GM23338 (cell line): ENCODE results near the gene CRISPLD2. TPM values are rescaled to one million over a fixed set of nuclear protein-coding genes. Genes with fewer than 3 reads are reported as not detected.

Source experiments
- ATAC-seq: fragments of 200-7000 bp; cut with Tn5 transposase; 3 replicates; pipeline ENCODE4 v1.9.1; 2020
- DNase-seq: peaks from one replicate; pipeline ENCODE4 v3.0.0-alpha.2; 2015; ENCODE audit warnings: low spot score
- H2AFZ ChIP-seq: fragments of 200-600 bp; sonication (generic); 2 replicates; pipeline ENCODE4 v1.8.0; 2016; ENCODE audit warnings: antibody characterized with exemption, mild to moderate bottlenecking, moderate library complexity
- H3F3A ChIP-seq: fragments of 200-600 bp; sonication (generic); replicated peaks from 2 replicates; pipeline ENCODE4 v1.8.0; 2017; ENCODE audit warnings: antibody characterized with exemption, mixed run types, low read depth
- H3K27ac ChIP-seq: fragments of 200-600 bp; sonication (generic); 2 replicates; pipeline ENCODE4 v1.6.1; 2016; ENCODE audit warnings: low read depth
- H3K27me3 ChIP-seq: fragments of 200-600 bp; sonication (generic); 2 replicates; pipeline ENCODE4 v1.8.0; 2016; ENCODE audit warnings: mild to moderate bottlenecking, mixed run types, moderate library complexity; ENCODE audit not compliant: insufficient read depth
- H3K36me3 ChIP-seq: fragments of 200-600 bp; sonication (generic); 2 replicates; pipeline ENCODE4 v1.8.0; 2016; ENCODE audit warnings: mild to moderate bottlenecking; ENCODE audit not compliant: insufficient read depth
- H3K4me1 ChIP-seq: fragments of 200-600 bp; sonication (generic); 2 replicates; pipeline ENCODE4 v1.8.0; 2016; ENCODE audit warnings: mild to moderate bottlenecking, moderate library complexity; ENCODE audit not compliant: insufficient read depth
- H3K4me2 ChIP-seq: fragments of 200-600 bp; sonication (generic); 2 replicates; pipeline ENCODE4 v1.7.1; 2017; ENCODE audit warnings: mixed run types
- H3K4me3 ChIP-seq: fragments of 200-600 bp; sonication (generic); 2 replicates; pipeline ENCODE4 v1.6.1; 2016; ENCODE audit warnings: mixed run types
- H3K79me2 ChIP-seq: fragments of 200-600 bp; sonication (generic); replicated peaks from 2 replicates; pipeline ENCODE4 v1.8.0; 2017; ENCODE audit warnings: mild to moderate bottlenecking; ENCODE audit not compliant: insufficient read depth
- H3K9me2 ChIP-seq: fragments of 200-600 bp; sonication (generic); 2 replicates; pipeline ENCODE4 v1.8.0; 2017; ENCODE audit not compliant: insufficient read depth
- H4K20me1 ChIP-seq: fragments of 200-600 bp; sonication (generic); replicated peaks from 2 replicates; pipeline ENCODE4 v1.8.0; 2017; ENCODE audit warnings: mild to moderate bottlenecking; ENCODE audit not compliant: insufficient read depth
- H3K27ac Mint-ChIP-seq: 2 replicates; pipeline ENCODE4 v1.8.0; 2020; ENCODE audit warnings: inconsistent platforms, mild to moderate bottlenecking, moderate library complexity, mixed read lengths
- H3K27me3 Mint-ChIP-seq: 3 replicates; pipeline ENCODE4 v1.8.0; 2022; ENCODE audit warnings: low read depth, mild to moderate bottlenecking, moderate library complexity, mixed read lengths, inconsistent platforms; ENCODE audit not compliant: insufficient read depth, poor library complexity
- H3K36me3 Mint-ChIP-seq: 3 replicates; pipeline ENCODE4 v1.8.0; 2021; ENCODE audit warnings: low read depth, mild to moderate bottlenecking, inconsistent platforms, moderate library complexity, mixed read lengths
- H3K4me1 Mint-ChIP-seq: 3 replicates; pipeline ENCODE4 v1.8.0; 2020; ENCODE audit warnings: mild to moderate bottlenecking, inconsistent platforms, mixed read lengths
- H3K4me3 Mint-ChIP-seq: 3 replicates; pipeline ENCODE4 v1.8.0; 2021; ENCODE audit warnings: moderate library complexity, mild to moderate bottlenecking, inconsistent platforms, mixed read lengths
- H3K9me3 Mint-ChIP-seq: 3 replicates; pipeline ENCODE4 v1.8.0; 2020; ENCODE audit warnings: moderate library complexity, mild to moderate bottlenecking, inconsistent platforms, mixed read lengths
- CREB1 ChIP-seq: fragments of 250-450 bp; sonication (Bioruptor Pico); IDR thresholded peaks from 2 replicates; pipeline ENCODE4 v1.5.0; 2020; ENCODE audit warnings: low read depth, mild to moderate bottlenecking, moderate library complexity
- CTCF ChIP-seq, 2 experiments: fragments of 200-600 bp in 1 of 2; sonication (generic) in 1 of 2; conservative IDR thresholded peaks; 2 replicates each; pipeline versions ENCODE4 v1.5.1 to v1.6.1; 2016 to 2017; ENCODE audit warnings: antibody characterized with exemption in 2 of 2, low read depth in 2 of 2, mild to moderate bottlenecking in 2 of 2, moderate library complexity in 1 of 2
- EZH2 ChIP-seq: fragments of 200-600 bp; sonication (generic); IDR thresholded peaks from one replicate; pipeline ENCODE4 v1.8.0; 2017; ENCODE audit warnings: antibody characterized with exemption, mild to moderate bottlenecking, low read depth; ENCODE audit not compliant: unreplicated experiment
- EZH2phosphoT487 ChIP-seq: fragments of 200-600 bp; sonication (generic); IDR thresholded peaks from one replicate; pipeline ENCODE4 v1.8.1; 2018; ENCODE audit warnings: antibody characterized with exemption; ENCODE audit not compliant: unreplicated experiment
- NANOG ChIP-seq: IDR thresholded peaks from 2 replicates; pipeline ENCODE4 v1.6.1; 2016; ENCODE audit warnings: antibody characterized with exemption, borderline replicate concordance
- POLR2AphosphoS5 ChIP-seq: IDR thresholded peaks from 2 replicates; pipeline ENCODE4 v1.6.1; 2016; ENCODE audit warnings: antibody characterized with exemption, low read depth
- STAT1 ChIP-seq: IDR thresholded peaks from one replicate; pipeline ENCODE4 v1.6.1; 2016; ENCODE audit warnings: antibody characterized with exemption; ENCODE audit not compliant: unreplicated experiment
- ZNF114 ChIP-seq: fragments of 250-450 bp; sonication (Bioruptor Pico); IDR thresholded peaks from 2 replicates; pipeline ENCODE4 v1.5.0; 2020; ENCODE audit warnings: mild to moderate bottlenecking, moderate library complexity
- ZNF331 ChIP-seq: fragments of 250-450 bp; sonication (Bioruptor Pico); IDR thresholded peaks from 2 replicates; pipeline ENCODE4 v1.5.0; 2020; ENCODE audit warnings: low read depth, mild to moderate bottlenecking, moderate library complexity
- ZNF462 ChIP-seq: fragments of 250-450 bp; sonication (Bioruptor Pico); IDR thresholded peaks from 2 replicates; pipeline ENCODE4 v1.5.0; 2020; ENCODE audit warnings: mild to moderate bottlenecking, moderate library complexity
- polyA plus RNA-seq: library from polyadenylated mRNA; unstranded; fragments of >200 nt; fragmentation: Nextera tagmentation; extraction: Ambion mirVana; gene quantifications from 2 replicates; pipeline ENCODE4 v1.2.1, GENCODE V29; 2016
- total RNA-seq: library from RNA; depleted of rRNA; stranded (reverse); fragments of >200 nt; shearing (Covaris generic); gene quantifications from 2 replicates; pipeline ENCODE4 v1.2.3, GENCODE V29; 2014
- TF ChIP-seq, protein P1 (sequence below): IDR thresholded peaks from one replicate; pipeline ENCODE4 v1.6.1; 2018; ENCODE audit warnings: antibody characterized with exemption; ENCODE audit not compliant: unreplicated experiment
- TF ChIP-seq, protein P2 (sequence below): IDR thresholded peaks from 2 replicates; pipeline ENCODE4 v1.6.1; 2016; ENCODE audit warnings: antibody characterized with exemption

Gene CRISPLD2
- total and polyA plus RNA-seq, 2 experiments from 2014 or later = 2.6 to 8.3 TPM

- Histone ChIP-seq H3K4me3 (no peak overlapping the region), H3K79me2 (no peaks in the 10 kb centered on the region), H3F3A (peaks cover 8% of the 10 kb centered on the region; the same call in 1 of the 2 replicates), H2AFZ (peak overlapping the region; percentile 90), H3K9me2 (no peaks in the 10 kb centered on the region), H4K20me1 (no peaks in the 10 kb centered on the region), H3K4me2 (peak overlapping the region; percentile 56), H3K27me3 (no peaks in the 10 kb centered on the region), H3K36me3 (no peaks in the 10 kb centered on the region), H3K4me1 (peaks cover 42% of the 10 kb centered on the region), H3K27ac (peak overlapping the region; percentile 68)
- peak; percentile 75 for ATAC-seq
- H3K4me1 Mint-ChIP-seq = peaks cover 43% of the 10 kb centered on the region
- H3K4me3 Mint-ChIP-seq = no peak overlapping the region; the same call in 2 of the 3 replicates
- H3K9me3 Mint-ChIP-seq = no peaks in the 10 kb centered on the region
- peak; percentile 58 for DNase-seq
- H3K36me3 Mint-ChIP-seq = peaks cover 10% of the 10 kb centered on the region
- no peak overlapping the region for H3K27ac Mint-ChIP-seq
- H3K27me3 Mint-ChIP-seq = peaks cover 2% of the 10 kb centered on the region
- TF ChIP-seq, protein P1, sequence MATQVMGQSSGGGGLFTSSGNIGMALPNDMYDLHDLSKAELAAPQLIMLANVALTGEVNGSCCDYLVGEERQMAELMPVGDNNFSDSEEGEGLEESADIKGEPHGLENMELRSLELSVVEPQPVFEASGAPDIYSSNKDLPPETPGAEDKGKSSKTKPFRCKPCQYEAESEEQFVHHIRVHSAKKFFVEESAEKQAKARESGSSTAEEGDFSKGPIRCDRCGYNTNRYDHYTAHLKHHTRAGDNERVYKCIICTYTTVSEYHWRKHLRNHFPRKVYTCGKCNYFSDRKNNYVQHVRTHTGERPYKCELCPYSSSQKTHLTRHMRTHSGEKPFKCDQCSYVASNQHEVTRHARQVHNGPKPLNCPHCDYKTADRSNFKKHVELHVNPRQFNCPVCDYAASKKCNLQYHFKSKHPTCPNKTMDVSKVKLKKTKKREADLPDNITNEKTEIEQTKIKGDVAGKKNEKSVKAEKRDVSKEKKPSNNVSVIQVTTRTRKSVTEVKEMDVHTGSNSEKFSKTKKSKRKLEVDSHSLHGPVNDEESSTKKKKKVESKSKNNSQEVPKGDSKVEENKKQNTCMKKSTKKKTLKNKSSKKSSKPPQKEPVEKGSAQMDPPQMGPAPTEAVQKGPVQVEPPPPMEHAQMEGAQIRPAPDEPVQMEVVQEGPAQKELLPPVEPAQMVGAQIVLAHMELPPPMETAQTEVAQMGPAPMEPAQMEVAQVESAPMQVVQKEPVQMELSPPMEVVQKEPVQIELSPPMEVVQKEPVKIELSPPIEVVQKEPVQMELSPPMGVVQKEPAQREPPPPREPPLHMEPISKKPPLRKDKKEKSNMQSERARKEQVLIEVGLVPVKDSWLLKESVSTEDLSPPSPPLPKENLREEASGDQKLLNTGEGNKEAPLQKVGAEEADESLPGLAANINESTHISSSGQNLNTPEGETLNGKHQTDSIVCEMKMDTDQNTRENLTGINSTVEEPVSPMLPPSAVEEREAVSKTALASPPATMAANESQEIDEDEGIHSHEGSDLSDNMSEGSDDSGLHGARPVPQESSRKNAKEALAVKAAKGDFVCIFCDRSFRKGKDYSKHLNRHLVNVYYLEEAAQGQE = no peak
- TF ChIP-seq EZH2phosphoT487 (no peak), POLR2AphosphoS5 (no peak), STAT1 (no peak), CREB1 (CRISPR knock-in tag) (no peak), NANOG (no peak), ZNF114 (CRISPR knock-in tag) (no peak), EZH2 (no peak), CTCF (conservative IDR thresholded peaks at IDR 0.05; ENCODE audit: low read depth in 2 of 2) (no peak), ZNF331 (CRISPR knock-in tag) (no peak), ZNF462 (CRISPR knock-in tag) (no peak)
- TF ChIP-seq, protein P2, sequence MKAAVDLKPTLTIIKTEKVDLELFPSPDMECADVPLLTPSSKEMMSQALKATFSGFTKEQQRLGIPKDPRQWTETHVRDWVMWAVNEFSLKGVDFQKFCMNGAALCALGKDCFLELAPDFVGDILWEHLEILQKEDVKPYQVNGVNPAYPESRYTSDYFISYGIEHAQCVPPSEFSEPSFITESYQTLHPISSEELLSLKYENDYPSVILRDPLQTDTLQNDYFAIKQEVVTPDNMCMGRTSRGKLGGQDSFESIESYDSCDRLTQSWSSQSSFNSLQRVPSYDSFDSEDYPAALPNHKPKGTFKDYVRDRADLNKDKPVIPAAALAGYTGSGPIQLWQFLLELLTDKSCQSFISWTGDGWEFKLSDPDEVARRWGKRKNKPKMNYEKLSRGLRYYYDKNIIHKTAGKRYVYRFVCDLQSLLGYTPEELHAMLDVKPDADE = no peak
These were observed 65.0 kb downstream of the CRISPLD2 start for GRCh38 chr16:84884596-84885341.
